GM19324 (cell line): ENCODE measurements around the gene RPH3AL.
"Not testable (repeated sequence)": the region's sequence is repeated elsewhere in the genome, so short reads cannot be mapped to it uniquely, and the experiment has no call there.

Experiments
- ATAC-seq: cut with Tn5 transposase; IDR thresholded peaks from one replicate; pipeline ENCODE4 v1.9.1; 2021; ENCODE audit warnings: mild to moderate bottlenecking, moderate library complexity; ENCODE audit not compliant: unreplicated experiment, low FRiP score

The RPH3AL gene

GRCh38 chr17:213286-214105 is 139.1 kb downstream of the RPH3AL start:
- ATAC-seq, result no peak

- ATAC-seq, result no peak
Observed at GRCh38 chr17:210402-210801, 142.2 kb downstream of the RPH3AL start.

- no peak for ATAC-seq
Observed at GRCh38 chr17:208429-208828, 144.2 kb downstream of the RPH3AL start.

- ATAC-seq, result no peak
Observed at GRCh38 chr17:207775-208174, 144.8 kb downstream of the RPH3AL start.

GRCh38 chr17:206941-207560 is 145.6 kb downstream of the RPH3AL start:
- no peak for ATAC-seq

- ATAC-seq, result not testable (repeated sequence)
Observed at GRCh38 chr17:206484-206883, 146.1 kb downstream of the RPH3AL start.

DNA sequence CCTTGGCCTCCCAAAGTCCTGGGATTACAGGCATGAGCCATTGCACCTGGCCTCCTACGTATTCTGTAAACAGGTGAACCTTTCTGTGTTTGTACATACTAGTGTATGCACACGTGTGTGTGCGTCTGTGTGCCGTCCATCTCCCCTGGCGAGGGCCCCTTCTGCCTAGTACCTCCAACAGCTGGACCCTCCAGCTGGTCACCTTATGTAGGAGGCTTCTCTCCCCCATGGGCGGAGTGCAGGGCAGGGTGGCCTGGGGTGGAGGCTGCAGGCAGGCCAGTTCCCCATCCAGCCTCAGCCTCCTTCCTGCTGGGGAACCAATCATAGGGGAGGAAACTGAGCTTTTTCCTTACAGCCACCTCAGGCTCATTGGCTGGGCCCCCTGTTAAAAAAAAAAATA is 146.8 kb downstream of the RPH3AL start:
- no peak for ATAC-seq

- no peak for ATAC-seq
Observed at GRCh38 chr17:205148-205669, 147.4 kb downstream of the RPH3AL start.

- no peak for ATAC-seq
Observed at GRCh38 chr17:204427-205147, 148.0 kb downstream of the RPH3AL start.

- no peak for ATAC-seq
Observed at GRCh38 chr17:202501-202951, 150.1 kb downstream of the RPH3AL start.

GRCh38 chr17:201736-202135 is 150.9 kb downstream of the RPH3AL start:
- not testable (repeated sequence) for ATAC-seq

- not testable (repeated sequence) for ATAC-seq
Observed at GRCh38 chr17:201257-201656, 151.3 kb downstream of the RPH3AL start.

GRCh38 chr17:200586-200985 is 152.0 kb downstream of the RPH3AL start:
- no peak for ATAC-seq

GRCh38 chr17:199806-200545 is 152.6 kb downstream of the RPH3AL start:
- ATAC-seq, result no peak

DNA sequence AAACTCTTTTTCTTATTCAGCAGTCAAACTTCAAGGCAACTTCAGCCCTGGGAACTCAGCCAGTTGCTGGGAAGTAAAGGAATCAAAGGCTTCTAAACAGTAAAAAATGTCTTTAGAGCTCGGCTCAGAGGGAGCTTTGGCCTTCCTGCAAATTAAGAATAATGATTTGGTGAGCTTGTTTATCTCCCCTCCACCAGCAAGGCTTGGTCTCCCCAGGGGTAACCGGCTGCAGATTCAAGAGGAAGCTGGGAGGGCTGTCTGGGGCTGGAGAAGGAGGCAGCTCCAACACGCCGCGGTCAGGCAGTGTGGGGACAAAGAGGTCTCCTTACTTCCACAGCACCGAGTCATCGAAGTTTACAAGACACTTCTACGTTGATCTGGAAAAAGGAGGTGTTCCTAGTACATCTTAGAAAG is 153.4 kb downstream of the RPH3AL start:
- no peak for ATAC-seq

- ATAC-seq, result not testable (repeated sequence)
Observed at GRCh38 chr17:198225-198624, 154.4 kb downstream of the RPH3AL start.

DNA sequence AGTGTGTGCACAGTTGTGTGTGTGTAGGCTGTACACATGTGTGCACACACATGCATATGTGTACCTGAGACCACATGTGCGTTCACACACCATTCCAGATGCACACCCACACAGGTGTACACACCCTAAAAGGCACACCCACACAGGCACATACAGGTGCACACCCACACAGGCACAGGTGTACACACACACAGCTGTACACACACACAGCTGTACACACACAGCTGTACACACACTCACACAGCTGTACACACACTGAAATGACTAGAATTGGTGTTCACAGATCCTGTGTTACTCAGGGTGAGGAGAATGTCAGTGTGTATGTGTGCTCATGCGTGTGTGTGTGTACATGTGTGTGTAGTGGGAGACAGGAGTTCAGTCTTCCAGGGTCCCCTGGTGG is 155.3 kb downstream of the RPH3AL start:
- no peak for ATAC-seq

- no peak for ATAC-seq
Observed at GRCh38 chr17:194828-195602, 157.6 kb downstream of the RPH3AL start.
